H9 (cell line): Measurements from ENCODE around the gene SCUBE3. TPM values are rescaled to one million over a fixed set of nuclear protein-coding genes. Genes with fewer than 3 reads are reported as not detected.

ENCODE experiments used
- DNase-seq: peaks from one replicate; pipeline ENCODE4 v3.0.0-alpha.2; 2017
- H2AFZ ChIP-seq: one replicate; pipeline ENCODE4 v1.6.1; 2013; ENCODE audit warnings: mild to moderate bottlenecking, low read length, control low read depth, moderate library complexity
- H2AK5ac ChIP-seq: 2 replicates; pipeline ENCODE4 v1.6.1; 2013; ENCODE audit warnings: low read length, control low read depth, mixed read lengths; ENCODE audit not compliant: insufficient read length
- H2BK120ac ChIP-seq: one replicate; pipeline ENCODE4 v1.6.1; 2013; ENCODE audit warnings: low read depth, mild to moderate bottlenecking, low read length, control low read depth, inconsistent platforms; ENCODE audit not compliant: poor library complexity, severe bottlenecking
- H2BK12ac ChIP-seq: 2 replicates; pipeline ENCODE4 v1.6.1; 2013; ENCODE audit warnings: low read length, control low read depth, mixed read lengths, low read depth; ENCODE audit not compliant: insufficient read length
- H2BK15ac ChIP-seq: 2 replicates; pipeline ENCODE4 v1.6.1; 2013; ENCODE audit warnings: low read depth, low read length, control low read depth
- H2BK20ac ChIP-seq: one replicate; pipeline ENCODE4 v1.6.1; 2013; ENCODE audit warnings: low read depth, mild to moderate bottlenecking, low read length, control low read depth, inconsistent platforms; ENCODE audit not compliant: poor library complexity, severe bottlenecking
- H2BK5ac ChIP-seq: 2 replicates; pipeline ENCODE4 v1.6.1; 2013; ENCODE audit warnings: low read length, control low read depth, mixed read lengths; ENCODE audit not compliant: insufficient read length
- H3K14ac ChIP-seq: 2 replicates; pipeline ENCODE4 v1.6.1; 2013; ENCODE audit warnings: low read length, control low read depth; ENCODE audit not compliant: insufficient read depth
- H3K18ac ChIP-seq: 2 replicates; pipeline ENCODE4 v1.6.1; 2013; ENCODE audit warnings: low read depth, mild to moderate bottlenecking, mixed read lengths, low read length, control low read depth; ENCODE audit not compliant: insufficient read length
- H3K23ac ChIP-seq: 2 replicates; pipeline ENCODE4 v1.6.1; 2013; ENCODE audit warnings: low read length, control low read depth, mixed read lengths, low read depth; ENCODE audit not compliant: insufficient read length
- H3K23me2 ChIP-seq: 2 replicates; pipeline ENCODE4 v1.6.1; 2013; ENCODE audit warnings: low read depth, mild to moderate bottlenecking, mixed read lengths, low read length, control low read depth; ENCODE audit not compliant: insufficient read length, poor library complexity, severe bottlenecking
- H3K27ac ChIP-seq: 2 replicates; pipeline ENCODE4 v1.5.1; 2013; ENCODE audit warnings: low read length, control low read depth, mixed read lengths, low read depth; ENCODE audit not compliant: insufficient read length
- H3K27me3 ChIP-seq: 2 replicates; pipeline ENCODE4 v1.6.1; 2013; ENCODE audit warnings: low read length, control low read depth, inconsistent platforms; ENCODE audit not compliant: insufficient read depth
- H3K4ac ChIP-seq: 2 replicates; pipeline ENCODE4 v1.6.1; 2013; ENCODE audit warnings: low read depth, mild to moderate bottlenecking, control low read depth, inconsistent platforms, low read length, moderate library complexity
- H3K4me1 ChIP-seq: 2 replicates; pipeline ENCODE4 v1.6.1; 2013; ENCODE audit warnings: low read length, control low read depth, inconsistent platforms; ENCODE audit not compliant: insufficient read depth
- H3K4me2 ChIP-seq: 2 replicates; pipeline ENCODE4 v1.6.1; 2013; ENCODE audit warnings: low read length, control low read depth, mixed read lengths; ENCODE audit not compliant: insufficient read length, insufficient read depth
- H3K56ac ChIP-seq: 2 replicates; pipeline ENCODE4 v1.6.1; 2013; ENCODE audit warnings: low read depth, mild to moderate bottlenecking, mixed read lengths, low read length, control low read depth; ENCODE audit not compliant: insufficient read length
- H3K79me1 ChIP-seq: 2 replicates; pipeline ENCODE4 v1.6.1; 2013; ENCODE audit warnings: low read depth, mild to moderate bottlenecking, moderate library complexity, low read length, control low read depth, inconsistent platforms; ENCODE audit not compliant: insufficient read depth, poor library complexity, severe bottlenecking
- H3K79me2 ChIP-seq: 2 replicates; pipeline ENCODE4 v1.6.1; 2013; ENCODE audit warnings: low read length, control low read depth, inconsistent platforms; ENCODE audit not compliant: insufficient read depth
- H3K9ac ChIP-seq: 2 replicates; pipeline ENCODE4 v1.6.1; 2013; ENCODE audit warnings: low read length, control low read depth, mixed read lengths; ENCODE audit not compliant: insufficient read length; ENCODE audit errors: extremely low read depth
- H3K9me3 ChIP-seq: one replicate; pipeline ENCODE4 v1.6.1; 2013; ENCODE audit warnings: low read depth, low read length, inconsistent platforms; ENCODE audit not compliant: control insufficient read depth
- H3T11ph ChIP-seq: one replicate; pipeline ENCODE4 v1.6.1; 2013; ENCODE audit warnings: mild to moderate bottlenecking, low read length, control low read depth, inconsistent platforms
- H4K20me1 ChIP-seq: one replicate; pipeline ENCODE4 v1.6.1; 2013; ENCODE audit not compliant: control insufficient read depth, insufficient read length, insufficient read depth
- H4K5ac ChIP-seq: 2 replicates; pipeline ENCODE4 v1.6.1; 2013; ENCODE audit warnings: low read depth, mild to moderate bottlenecking, mixed read lengths, low read length, control low read depth; ENCODE audit not compliant: insufficient read length
- H4K8ac ChIP-seq: replicated peaks from 2 replicates; pipeline ENCODE4 v1.6.1; 2013; ENCODE audit warnings: low read length, control low read depth, mixed read lengths, low read depth; ENCODE audit not compliant: insufficient read length
- H4K91ac ChIP-seq: 2 replicates; pipeline ENCODE4 v1.6.1; 2013; ENCODE audit warnings: low read depth, mild to moderate bottlenecking, moderate library complexity, mixed read lengths, low read length, control low read depth; ENCODE audit not compliant: insufficient read length
- H3K27ac Mint-ChIP-seq, 3 experiments: 2 replicates in 2 of 3; 3 replicates in 1 of 3; pipeline ENCODE4 v1.8.0; 2020 to 2021; ENCODE audit warnings: mixed read lengths in 3 of 3, mild to moderate bottlenecking in 1 of 3, moderate library complexity in 1 of 3
- H3K27me3 Mint-ChIP-seq: 2 replicates; pipeline ENCODE4 v1.8.0; 2021; ENCODE audit warnings: low read depth, mild to moderate bottlenecking, moderate library complexity, mixed read lengths
- H3K36me3 Mint-ChIP-seq, 3 experiments: 2 replicates in 2 of 3; 3 replicates in 1 of 3; pipeline ENCODE4 v1.8.0; 2020 to 2021; ENCODE audit warnings: low read depth in 3 of 3, mixed read lengths in 3 of 3; ENCODE audit not compliant: insufficient read depth in 1 of 3
- H3K4me1 Mint-ChIP-seq, 2 experiments: 2 replicates each; pipeline ENCODE4 v1.8.0; 2020; ENCODE audit warnings: mixed read lengths in 2 of 2
- H3K4me3 Mint-ChIP-seq, 2 experiments: 2 replicates in 1 of 2; 3 replicates in 1 of 2; pipeline ENCODE4 v1.8.0; 2020 to 2021; ENCODE audit warnings: mild to moderate bottlenecking in 2 of 2, mixed read lengths in 2 of 2, moderate library complexity in 1 of 2
- H3K9me3 Mint-ChIP-seq, 2 experiments: 2 replicates in 1 of 2; 3 replicates in 1 of 2; pipeline ENCODE4 v1.8.0; 2020; ENCODE audit warnings: mild to moderate bottlenecking in 2 of 2, mixed read lengths in 2 of 2, moderate library complexity in 1 of 2
- WGBS: extraction: QIAGEN DNeasy Blood & Tissue Kit; methylation state at CpG from one replicate; pipeline ENCODE4 v1.1.7; 2013; ENCODE audit warnings: missing lambda C conversion rate, low lambda C conversion rate, mixed read lengths; ENCODE audit not compliant: insufficient read length; ENCODE audit errors: extremely low coverage; 5-methylcytosine and 5-hydroxymethylcytosine counted together
- total RNA-seq: library from RNA; stranded (reverse); gene quantifications from 2 replicates; pipeline ENCODE4 v1.2.1, GENCODE V29; 2021
- TF ChIP-seq, protein P1 (sequence below): fragments of 200-600 bp; sonication (generic); conservative IDR thresholded peaks from 3 replicates; pipeline ENCODE4 v1.8.0; 2021; ENCODE audit warnings: antibody characterized with exemption, mild to moderate bottlenecking

The SCUBE3 gene
- total RNA-seq, 1 experiment from 2014 or later, result 2.7 TPM

DNA sequence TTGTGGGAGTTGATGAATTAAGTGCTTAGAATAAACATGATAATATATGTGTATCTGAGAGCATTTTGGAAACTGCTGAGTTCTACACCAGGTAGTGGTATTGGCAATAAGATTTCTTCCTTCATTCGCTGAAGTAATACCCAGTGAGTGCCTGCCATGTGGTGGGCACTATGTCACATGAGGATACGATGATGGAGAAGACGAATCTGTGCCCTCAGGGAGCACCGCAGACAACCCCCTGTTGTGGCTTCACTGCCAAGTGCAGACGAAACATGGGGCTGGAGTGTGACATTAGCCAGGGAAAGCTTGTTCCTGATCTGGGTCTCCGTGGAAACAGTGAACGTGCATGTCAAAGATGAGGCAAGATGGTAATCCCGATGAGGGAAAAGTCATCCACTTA, 53.7 kb downstream of the SCUBE3 start:
- no peak overlapping the region for H2BK5ac ChIP-seq
- H3K79me1 ChIP-seq, result no peaks in the 10 kb centered on the region
- whole genome bisulfite sequencing, result no CpG with 5 or more reads among the region's 8 CpGs
- no peak overlapping the region for H3K4me2 ChIP-seq
- DNase-seq, result no peak
- no peak overlapping the region; a peak in 1 of 7 replicates for H3K27ac Mint-ChIP-seq
- H2AFZ ChIP-seq, result no peak overlapping the region
- H3K27me3 Mint-ChIP-seq, result peaks cover 2% of the 10 kb centered on the region; the same call in 1 of the 2 replicates
- H3K79me2 ChIP-seq, result no peaks in the 10 kb centered on the region
- H3K18ac ChIP-seq, result no peak overlapping the region
- H2BK120ac ChIP-seq, result no peak overlapping the region
- H3K27me3 ChIP-seq, result no peaks in the 10 kb centered on the region
- H3K23me2 ChIP-seq, result no peaks in the 10 kb centered on the region
- no peaks in the 10 kb centered on the region for H3K4me1 ChIP-seq
- H3K4me1 Mint-ChIP-seq, result peaks cover 3 to 4% of the 10 kb centered on the region in 2 experiments; a peak in 2 of 4 replicates
- H4K5ac ChIP-seq, result no peak overlapping the region
- H3K56ac ChIP-seq, result no peak overlapping the region
- no peak overlapping the region for H4K8ac ChIP-seq
- no peak overlapping the region for H3K23ac ChIP-seq
- H3K9ac ChIP-seq, result no peak overlapping the region
- no peak overlapping the region for H2BK20ac ChIP-seq
- no peak overlapping the region for H4K91ac ChIP-seq
- peaks cover 0 to 4% (median 2%) of the 10 kb centered on the region in 3 experiments; a peak in 2 of 7 replicates for H3K36me3 Mint-ChIP-seq
- H3K9me3 ChIP-seq, result no peaks in the 10 kb centered on the region
- no peak overlapping the region for H3K4me3 Mint-ChIP-seq
- H3T11ph ChIP-seq, result no peak overlapping the region
- no peak overlapping the region for H2BK12ac ChIP-seq
- TF ChIP-seq, protein P1, sequence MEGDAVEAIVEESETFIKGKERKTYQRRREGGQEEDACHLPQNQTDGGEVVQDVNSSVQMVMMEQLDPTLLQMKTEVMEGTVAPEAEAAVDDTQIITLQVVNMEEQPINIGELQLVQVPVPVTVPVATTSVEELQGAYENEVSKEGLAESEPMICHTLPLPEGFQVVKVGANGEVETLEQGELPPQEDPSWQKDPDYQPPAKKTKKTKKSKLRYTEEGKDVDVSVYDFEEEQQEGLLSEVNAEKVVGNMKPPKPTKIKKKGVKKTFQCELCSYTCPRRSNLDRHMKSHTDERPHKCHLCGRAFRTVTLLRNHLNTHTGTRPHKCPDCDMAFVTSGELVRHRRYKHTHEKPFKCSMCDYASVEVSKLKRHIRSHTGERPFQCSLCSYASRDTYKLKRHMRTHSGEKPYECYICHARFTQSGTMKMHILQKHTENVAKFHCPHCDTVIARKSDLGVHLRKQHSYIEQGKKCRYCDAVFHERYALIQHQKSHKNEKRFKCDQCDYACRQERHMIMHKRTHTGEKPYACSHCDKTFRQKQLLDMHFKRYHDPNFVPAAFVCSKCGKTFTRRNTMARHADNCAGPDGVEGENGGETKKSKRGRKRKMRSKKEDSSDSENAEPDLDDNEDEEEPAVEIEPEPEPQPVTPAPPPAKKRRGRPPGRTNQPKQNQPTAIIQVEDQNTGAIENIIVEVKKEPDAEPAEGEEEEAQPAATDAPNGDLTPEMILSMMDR, result no peak
- no peaks in the 10 kb centered on the region for H4K20me1 ChIP-seq
- H3K9me3 Mint-ChIP-seq, result no peaks in the 10 kb centered on the region
- H3K27ac ChIP-seq, result no peak overlapping the region
- H2BK15ac ChIP-seq, result no peak overlapping the region
- no peak overlapping the region for H2AK5ac ChIP-seq
- no peak overlapping the region; the same call in 1 of the 2 replicates for H3K14ac ChIP-seq
- H3K4ac ChIP-seq, result no peak overlapping the region
